Bone marrow (tissue), 2 donors: ENCODE results near the gene FBXL16.
"Not testable (repeated sequence)": the region's sequence is repeated elsewhere in the genome, so short reads cannot be mapped to it uniquely, and the experiment has no call there.

Experiments used
- DNase-seq, 2 donors: peaks; one replicate each; lab custom pipeline; 2025; lab: John Stamatoyannopoulos, UW

The FBXL16 gene

DNA sequence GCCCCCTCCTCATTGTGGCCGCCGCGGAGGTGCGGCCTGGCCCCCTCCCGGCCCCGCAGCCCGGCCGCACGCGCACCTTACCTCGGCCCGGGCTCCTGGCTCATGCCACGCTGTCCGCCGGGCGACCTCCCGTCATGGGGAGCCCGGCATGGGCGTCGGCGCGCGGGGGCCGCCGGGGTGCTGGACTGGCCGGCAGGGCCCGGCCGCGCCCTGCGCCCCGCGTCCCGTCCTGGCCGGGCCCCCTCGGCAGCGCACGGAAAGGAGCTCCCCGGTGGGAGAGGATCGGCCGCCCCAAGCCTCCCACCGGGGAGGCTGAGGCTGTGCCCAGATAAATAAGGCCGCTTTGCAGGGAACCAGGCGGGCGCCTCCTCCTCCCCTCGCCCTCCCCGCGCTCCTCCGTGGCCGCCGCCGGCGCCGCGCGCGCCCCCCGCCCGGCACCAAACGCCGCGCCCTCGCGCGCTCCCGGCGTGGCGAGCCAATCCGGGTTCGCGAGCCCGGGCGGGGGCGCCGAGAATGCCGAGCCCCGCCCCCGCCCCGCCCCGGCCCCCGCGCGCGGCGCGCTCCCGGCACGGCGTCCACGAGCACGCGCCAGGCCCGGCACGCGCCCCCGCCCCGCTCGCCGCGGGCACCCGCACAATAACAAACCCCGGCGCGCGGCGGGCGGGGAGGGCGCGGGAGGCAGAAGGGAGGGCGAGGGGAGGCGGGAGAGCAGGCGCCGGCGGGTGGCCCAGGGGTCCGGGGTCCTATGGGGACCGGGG, at the start of gene FBXL16:
Gene FBXL16, minus strand, starts transcription at position 371 of the 758 bp plus-strand sequence. CDS start 8,396 bp downstream, outside the sequence.
- no peak for DNase-seq

DNA sequence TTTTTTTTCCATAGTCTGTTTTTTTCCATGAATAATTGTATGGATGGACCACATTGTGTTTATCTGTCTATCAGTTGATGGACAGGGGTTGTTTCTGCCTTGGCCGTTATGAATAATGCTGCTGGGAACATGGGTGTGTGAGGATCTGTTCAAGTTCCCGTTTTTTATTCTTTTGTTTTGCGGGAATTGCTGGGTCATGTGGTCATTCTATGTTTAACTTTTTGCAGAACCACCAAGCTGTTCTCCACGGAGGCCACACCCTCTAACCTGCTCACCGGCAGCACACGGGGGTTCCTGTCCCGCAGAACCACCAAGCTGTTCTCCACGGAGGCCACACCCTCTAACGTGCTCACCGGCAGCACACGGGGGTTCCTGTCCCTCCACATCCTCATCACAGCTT, 49.1 kb upstream of the FBXL16 start:
- DNase-seq: no peak

DNA sequence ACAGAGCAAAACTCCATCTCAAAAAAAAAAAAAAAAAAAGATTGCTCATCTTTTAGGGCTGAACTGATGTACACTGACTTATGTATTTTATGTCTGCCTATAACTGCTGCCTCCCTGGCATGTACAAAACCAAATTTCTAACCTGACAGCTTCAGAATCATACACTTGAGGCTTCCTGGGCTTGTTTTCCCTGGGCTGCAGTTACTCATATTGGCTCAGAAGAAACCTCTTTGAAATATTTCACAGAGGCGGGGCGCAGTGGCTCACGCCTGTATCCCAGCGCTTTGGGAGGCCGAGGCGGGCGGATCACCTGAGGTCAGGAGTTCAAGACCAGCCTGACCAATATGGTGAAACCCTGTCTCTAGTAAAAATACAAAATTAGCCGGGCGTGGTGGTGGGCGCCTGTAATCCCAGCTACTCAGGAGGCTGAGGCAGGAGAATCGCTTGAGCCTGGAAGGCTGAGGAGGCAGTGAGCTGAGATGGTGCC, 48.6 kb upstream of the FBXL16 start:
- not testable (repeated sequence) for DNase-seq

DNA sequence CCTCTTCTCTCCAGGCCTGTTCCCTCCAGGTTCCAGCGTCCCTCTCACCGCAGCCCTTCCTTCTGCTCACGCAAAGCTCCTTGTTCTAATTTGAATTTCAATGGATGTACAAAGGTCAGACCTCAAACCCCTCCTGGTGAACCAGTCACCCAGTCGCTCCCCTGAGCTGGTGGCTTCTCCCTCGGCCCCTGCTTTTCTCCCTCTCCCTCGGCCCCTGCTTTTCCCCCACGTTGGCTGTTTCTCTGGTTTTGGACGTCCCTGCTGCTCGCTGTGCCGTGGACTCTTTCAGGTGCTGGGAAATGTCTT, 46.4 kb upstream of the FBXL16 start:
- DNase-seq: no peak

DNA sequence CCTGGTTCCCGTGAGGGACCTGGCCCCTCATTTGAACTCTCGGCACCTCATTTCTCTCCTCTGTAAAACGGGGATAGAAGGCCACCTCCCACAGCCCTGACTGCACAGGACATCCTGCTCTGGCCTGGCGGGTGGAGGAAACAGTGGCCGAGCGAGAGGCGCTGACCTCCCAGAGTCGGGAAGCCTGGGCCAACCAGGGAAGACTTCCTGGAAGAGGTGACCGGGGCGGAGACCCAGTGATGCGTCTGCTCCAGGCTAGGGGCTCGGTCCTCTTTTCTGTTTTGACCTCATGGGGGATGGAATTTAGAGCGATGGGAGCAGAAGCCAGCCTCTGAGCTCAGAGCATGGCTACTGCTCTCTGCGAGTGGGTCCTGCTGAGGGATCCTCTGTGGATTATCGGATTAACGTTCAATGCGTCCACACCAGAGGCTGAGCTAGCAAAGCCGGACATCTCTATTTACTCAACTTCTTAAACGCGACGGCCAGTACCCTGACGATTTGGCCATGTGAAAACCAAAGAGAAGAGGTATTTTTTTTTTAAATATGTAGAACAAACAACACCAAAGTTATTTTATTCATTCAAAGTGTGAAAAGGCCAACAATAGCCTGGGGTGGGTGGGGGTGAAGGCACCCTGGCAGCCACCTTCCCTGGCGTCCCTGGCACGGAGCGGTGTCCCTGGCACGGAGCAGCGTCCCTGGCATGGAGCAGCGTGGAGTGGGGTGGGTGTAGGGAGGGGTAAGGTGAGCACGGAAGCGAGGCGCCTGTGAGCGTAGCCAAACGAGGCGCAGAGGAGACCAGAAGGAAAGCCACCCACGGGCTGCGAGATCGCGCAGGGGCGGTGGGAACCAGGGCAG, 45.8 kb upstream of the FBXL16 start:
- no peak for DNase-seq

DNA sequence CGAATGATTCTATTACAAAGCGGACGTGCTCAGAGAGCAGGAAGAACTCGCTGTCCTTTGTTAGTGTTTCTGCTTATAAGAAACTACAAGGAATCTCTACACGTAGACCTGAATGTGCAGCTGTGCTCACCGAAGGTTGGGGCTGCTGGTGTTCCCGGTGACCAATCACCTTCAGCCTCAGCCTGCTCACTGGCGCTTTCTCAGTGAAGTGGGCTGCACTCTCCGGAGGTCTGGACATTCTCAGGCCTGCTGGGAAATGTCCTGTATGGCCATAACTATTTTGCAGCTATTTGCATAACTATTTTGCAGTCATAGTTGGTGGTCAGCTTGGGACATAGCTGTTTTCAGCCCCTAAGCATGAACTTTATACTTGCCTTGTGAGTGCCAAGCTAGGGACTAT, 44.9 kb upstream of the FBXL16 start:
- DNase-seq: no peak

DNA sequence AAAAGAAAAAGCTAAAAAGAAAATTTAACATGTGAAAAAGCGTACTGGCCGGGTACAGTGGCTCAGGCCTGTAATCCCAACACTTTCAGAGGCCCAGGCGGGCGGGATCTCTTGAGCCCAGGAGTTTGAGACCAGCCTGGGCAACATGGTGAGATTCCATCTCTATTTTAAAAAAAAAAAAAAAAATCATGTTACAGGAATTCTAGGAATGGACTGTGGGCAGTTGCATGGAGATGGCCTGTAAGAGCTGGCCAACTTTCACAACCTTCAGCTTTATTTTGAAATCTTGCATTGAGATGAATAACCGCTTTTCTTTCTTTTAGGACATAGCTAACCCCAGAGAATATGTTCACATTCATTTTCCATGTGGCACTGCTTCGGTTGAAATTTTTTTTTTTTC, 43.4 kb upstream of the FBXL16 start:
- DNase-seq: no peak

DNA sequence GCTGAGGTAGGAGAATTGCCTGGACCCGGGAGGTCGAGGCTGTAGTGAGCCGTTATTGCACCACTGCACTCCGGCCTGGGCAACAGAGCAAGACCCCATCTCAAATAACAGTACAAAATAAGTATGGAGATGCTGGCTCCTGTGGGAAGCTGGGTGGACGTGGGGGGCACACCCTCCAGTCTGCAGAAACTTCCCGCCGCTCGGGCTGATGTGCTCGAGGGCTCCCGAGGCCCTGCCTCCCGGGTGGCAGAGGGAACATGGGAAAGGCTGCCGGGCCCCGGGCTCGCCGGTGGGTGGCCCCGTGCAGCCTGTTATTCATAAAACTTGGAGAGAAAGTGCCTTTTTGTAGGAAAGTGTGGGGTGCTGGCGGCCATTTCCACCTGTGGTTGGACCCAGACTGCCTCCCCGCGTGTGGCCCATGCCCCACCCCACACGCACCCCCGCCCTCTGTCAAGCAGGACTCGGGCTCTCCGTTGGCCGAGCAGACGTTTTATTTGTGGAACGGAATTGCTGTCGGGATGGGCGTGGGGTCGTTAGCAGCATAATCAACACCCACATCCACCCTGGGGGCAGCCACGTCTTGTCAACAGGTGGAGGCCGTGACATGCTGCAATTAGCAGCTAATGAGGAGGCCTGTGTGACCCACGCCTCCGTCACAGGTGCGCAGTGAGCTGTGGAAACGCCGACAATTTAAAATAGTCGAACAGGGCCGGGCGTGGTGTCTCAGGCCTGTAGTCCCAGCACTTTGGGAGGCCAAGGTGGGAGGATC, 42.6 kb upstream of the FBXL16 start:
- no peak for DNase-seq

- DNase-seq: no peak
Measured at GRCh38 chr16:746637-747036, 41.0 kb upstream of the FBXL16 start.

GRCh38 chr16:745739-746138, 40.1 kb upstream of the FBXL16 start:
- no peak for DNase-seq

- DNase-seq: no peak
Measured at GRCh38 chr16:743794-744500, 38.3 kb upstream of the FBXL16 start.

- DNase-seq: not testable (repeated sequence)
Measured at GRCh38 chr16:742894-743293, 37.3 kb upstream of the FBXL16 start.

- DNase-seq: no peak
Measured at GRCh38 chr16:741986-742629, 36.5 kb upstream of the FBXL16 start.

GRCh38 chr16:740764-741505, 35.3 kb upstream of the FBXL16 start, which contains the start of gene CIAO3:
CIAO3 (minus strand) TSS chr16:740997; CDS start chr16:740985, 12 bp downstream.
- peak; percentile 52 to 85 for DNase-seq

DNA sequence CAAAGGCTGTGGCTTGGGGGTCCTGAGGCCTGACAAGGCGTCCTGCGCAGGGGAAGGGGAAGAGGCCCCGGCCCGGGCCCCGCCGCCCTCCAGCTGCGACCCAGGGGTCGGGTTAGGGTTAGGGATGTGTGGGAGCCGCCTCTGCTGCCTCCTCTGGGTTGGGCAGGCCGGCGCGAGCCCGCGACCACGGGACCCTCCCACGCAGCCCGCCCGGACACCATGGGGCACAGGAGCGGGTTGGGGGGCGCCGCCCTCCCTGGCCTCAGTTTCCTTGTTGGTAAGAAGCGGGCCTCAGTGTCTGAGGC, 34.8 kb upstream of the FBXL16 start:
- no peak for DNase-seq

GRCh38 chr16:739560-740458, 34.2 kb upstream of the FBXL16 start:
- DNase-seq: no peak

DNA sequence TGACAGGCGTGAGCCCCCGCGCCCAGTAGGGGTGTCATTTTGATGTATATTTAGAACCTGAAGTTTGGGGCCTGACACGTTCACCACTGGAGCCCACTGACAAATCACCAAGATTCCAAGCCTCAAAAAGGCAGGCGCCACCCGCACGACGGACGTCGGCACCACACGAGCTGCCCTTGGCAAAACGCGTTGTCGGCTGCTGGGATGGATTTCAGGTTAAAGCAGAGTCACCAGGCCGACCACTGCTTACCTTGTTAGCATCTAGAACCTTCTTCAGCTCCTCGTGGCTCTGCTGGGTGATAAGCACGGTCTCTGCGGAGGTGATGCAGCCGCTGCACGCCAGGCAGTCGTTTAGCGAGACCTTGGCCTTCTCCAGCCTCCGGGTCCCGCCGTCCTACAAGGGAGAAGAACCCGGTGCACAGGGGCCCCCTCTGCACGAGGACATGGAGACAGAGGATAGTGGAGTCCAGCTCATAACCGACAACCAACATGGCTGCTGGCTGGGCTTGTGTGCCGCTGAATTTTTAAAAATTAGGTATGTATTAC, 31.4 kb upstream of the FBXL16 start:
- DNase-seq: no peak

- DNase-seq: no peak
Measured at GRCh38 chr16:735982-736453, 30.4 kb upstream of the FBXL16 start.
